GM10847 (cell line): ENCODE measurements around the gene STRA6.

Experiments used
- POLR2A ChIP-seq: IDR thresholded peaks from 2 replicates; pipeline ENCODE4 v1.6.1; 2011; ENCODE audit not compliant: insufficient read length; ENCODE audit errors: extremely low read depth

Gene STRA6

GRCh38 chr15:74141591-74141990, 61.0 kb downstream of the STRA6 start:
- TF ChIP-seq POLR2A: no peak

GRCh38 chr15:74138642-74139041, 63.9 kb downstream of the STRA6 start:
- no peak for TF ChIP-seq POLR2A

- no peak for TF ChIP-seq POLR2A
Measured at GRCh38 chr15:74137537-74137894, 65.1 kb downstream of the STRA6 start.

- TF ChIP-seq POLR2A: no peak
Measured at GRCh38 chr15:74136814-74137536, 65.6 kb downstream of the STRA6 start.

GRCh38 chr15:74136540-74136813, 66.1 kb downstream of the STRA6 start:
- TF ChIP-seq POLR2A: no peak

- TF ChIP-seq POLR2A: no peak
Measured at GRCh38 chr15:74135041-74135565, 67.5 kb downstream of the STRA6 start.

DNA sequence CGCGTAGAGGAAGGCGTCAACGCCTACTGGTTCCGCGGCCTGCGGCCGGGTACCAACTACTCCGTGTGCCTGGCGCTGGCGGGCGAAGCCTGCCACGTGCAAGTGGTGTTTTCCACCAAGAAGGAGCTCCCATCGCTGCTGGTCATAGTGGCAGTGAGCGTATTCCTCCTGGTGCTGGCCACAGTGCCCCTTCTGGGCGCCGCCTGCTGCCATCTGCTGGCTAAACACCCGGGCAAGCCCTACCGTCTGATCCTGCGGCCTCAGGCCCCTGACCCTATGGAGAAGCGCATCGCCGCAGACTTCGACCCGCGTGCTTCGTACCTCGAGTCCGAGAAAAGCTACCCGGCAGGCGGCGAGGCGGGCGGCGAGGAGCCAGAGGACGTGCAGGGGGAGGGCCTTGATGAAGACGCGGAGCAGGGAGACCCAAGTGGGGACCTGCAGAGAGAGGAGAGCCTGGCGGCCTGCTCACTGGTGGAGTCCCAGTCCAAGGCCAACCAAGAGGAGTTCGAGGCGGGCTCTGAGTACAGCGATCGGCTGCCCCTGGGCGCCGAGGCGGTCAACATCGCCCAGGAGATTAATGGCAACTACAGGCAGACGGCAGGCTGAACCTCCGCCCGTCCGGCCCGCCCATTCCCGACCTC, 68.1 kb downstream of the STRA6 start:
- no peak for TF ChIP-seq POLR2A

- TF ChIP-seq POLR2A: no peak
Measured at GRCh38 chr15:74133694-74134386, 68.7 kb downstream of the STRA6 start.

DNA sequence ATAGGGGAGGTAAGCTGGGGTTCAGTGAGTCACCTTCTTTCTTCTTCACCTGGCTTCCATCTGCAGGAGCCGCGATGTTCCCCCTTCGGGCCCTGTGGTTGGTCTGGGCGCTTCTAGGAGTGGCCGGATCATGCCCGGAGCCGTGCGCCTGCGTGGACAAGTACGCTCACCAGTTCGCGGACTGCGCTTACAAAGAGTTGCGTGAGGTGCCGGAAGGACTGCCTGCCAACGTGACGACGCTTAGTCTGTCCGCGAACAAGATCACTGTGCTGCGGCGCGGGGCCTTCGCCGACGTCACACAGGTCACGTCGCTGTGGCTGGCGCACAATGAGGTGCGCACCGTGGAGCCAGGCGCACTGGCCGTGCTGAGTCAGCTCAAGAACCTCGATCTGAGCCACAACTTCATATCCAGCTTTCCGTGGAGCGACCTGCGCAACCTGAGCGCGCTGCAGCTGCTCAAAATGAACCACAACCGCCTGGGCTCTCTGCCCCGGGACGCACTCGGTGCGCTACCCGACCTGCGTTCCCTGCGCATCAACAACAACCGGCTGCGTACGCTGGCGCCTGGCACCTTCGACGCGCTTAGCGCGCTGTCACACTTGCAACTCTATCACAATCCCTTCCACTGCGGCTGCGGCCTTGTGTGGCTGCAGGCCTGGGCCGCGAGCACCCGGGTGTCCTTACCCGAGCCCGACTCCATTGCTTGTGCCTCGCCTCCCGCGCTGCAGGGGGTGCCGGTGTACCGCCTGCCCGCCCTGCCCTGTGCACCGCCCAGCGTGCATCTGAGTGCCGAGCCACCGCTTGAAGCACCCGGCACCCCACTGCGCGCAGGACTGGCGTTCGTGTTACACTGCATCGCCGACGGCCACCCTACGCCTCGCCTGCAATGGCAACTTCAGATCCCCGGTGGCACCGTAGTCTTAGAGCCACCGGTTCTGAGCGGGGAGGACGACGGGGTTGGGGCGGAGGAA, 69.6 kb downstream of the STRA6 start:
- no peak for TF ChIP-seq POLR2A

DNA sequence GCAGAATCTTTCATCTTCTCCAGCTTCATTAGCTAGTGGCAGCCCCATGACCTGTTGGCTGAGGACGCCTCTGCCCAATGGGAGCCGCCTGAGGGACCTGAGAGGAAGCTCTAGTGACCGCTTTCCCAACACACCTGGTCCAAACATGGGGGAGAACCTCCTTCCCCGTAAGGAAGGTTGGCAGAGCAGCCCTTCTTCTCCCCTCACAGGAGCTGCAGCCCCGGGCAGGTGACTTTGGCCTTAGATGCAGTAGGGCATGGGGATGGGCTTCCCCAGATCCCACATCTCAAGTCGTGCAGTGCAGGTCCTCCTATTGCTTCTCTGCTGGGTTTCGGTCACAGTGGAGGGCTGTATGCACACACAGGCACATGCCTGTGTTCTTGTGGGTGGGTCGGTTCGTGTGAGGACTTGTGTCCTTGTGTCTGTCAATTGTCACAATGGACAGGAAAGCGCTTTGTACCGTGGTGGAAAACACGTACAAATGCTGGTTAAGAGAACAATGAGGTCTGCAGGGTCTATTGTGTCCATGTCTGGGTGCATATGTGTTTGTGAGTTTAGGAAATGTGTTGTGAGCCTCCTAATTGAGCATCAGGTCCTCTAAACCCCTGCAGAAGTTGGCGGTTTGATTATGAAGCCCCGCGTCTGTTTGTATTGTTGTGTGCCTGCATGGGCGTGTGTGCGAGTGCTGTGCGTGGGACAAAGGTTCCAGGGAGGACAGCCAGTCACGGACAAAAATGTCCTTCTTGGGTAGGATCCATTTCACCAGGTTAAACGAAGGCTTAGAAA, 70.8 kb downstream of the STRA6 start:
- TF ChIP-seq POLR2A: no peak

DNA sequence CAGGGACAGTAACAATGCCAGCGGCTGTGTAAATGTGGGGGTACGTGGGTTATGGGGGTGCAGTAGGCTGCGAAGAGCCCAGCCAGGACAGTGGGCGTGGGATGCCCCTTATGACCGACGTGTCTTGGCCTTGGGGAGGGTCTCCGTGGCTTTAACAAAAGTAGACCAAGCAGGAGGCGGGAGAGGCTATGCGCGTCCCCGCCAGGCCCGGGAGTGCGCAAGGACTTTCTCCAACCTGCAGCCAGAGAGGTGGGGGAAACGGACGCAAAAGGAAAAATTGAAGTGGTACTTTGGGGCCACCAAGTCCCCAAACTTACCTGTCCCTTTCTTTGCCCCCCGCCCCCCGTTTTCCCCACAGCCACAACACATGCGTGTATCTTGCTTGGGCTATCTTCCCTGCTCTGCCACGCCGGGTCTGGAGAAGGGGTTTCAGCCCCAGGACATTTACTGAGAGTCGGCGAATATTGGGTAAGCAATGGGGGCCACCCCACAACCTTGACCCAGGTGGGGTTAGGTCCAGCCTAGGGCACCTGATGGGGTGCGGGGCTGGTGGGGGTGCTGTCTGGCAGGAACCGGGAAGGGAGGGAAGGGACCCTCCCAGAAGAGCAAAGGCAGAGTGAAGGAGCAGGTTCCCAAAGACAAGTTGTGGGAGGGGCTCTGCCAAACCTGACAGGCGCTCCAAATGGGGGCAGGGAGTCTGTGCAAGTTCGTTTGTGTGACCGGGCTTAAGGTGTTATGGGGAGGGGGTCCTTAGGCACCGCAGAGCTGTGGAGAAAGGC, 71.5 kb downstream of the STRA6 start:
- TF ChIP-seq POLR2A: no peak

DNA sequence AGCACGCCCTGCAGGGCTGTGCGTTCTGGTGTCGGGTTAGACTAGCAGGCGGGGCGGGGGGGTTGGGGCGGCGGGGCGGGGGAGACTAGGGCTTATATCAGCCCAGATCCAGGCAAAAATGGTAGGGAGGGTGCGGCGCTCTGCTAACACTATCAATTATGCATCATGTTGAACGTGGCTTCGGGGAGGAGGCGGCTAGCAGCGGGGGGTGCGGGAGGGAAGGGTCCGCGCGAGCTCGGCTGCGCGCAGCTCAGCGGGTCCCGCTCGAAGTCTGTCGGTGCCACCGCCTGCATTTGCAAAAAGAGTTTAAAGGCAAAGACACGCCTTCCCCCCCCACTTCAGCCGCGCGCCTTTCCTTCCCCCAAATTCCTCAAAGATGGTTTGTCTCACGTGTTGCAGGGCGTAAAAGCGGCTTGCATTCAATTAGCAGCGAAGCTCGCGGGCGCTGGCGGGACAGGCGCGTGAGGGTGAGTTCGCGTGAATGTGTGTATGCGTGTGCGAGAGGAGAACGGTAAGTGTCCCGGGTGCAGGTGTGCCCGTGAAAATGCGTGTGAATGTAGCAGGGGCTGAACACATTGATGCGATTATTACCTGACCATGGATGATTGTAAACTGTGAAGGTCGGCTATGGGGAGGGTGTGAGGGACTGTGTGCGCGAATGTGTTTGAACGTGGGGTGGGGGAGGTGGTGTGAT, 72.3 kb downstream of the STRA6 start, which contains the start of gene ISLR2:
ISLR2 (plus strand) TSS at position 432 of the 694 bp plus-strand sequence. CDS start 2,169 bp downstream, outside the sequence.
- no peak for TF ChIP-seq POLR2A

DNA sequence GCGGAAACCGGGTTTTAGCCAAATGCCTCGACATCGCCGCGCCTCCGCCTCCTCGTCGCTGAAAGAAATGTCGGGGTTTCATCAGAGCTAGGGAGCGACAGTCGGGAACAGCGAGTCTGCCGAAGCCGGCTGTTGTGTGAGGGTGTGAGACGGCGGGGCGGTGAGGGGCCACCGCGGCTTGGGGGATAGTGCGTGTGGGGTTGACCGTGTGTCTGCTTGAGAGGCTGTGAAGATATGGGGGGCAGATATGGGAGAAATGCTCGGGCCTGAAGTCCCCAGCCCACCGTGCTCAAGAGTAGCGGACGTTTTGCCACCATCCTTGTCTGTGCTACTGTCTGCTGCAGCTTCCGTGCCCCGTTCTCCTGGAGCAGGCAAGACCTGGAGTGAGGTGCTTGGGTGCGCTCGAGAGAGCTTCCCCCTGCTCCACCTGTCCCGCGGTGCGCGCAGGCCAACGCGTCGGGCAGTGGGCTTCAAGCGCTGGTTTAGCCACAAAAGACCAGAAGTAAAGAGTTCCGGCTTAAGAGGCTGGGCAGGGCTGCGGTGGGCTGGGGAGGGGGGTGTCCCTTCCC, 72.9 kb downstream of the STRA6 start:
- TF ChIP-seq POLR2A: no peak
